ENCODE data around the gene SLX1B.
"Not testable (repeated sequence)": the region's sequence is repeated elsewhere in the genome, so short reads cannot be mapped to it uniquely, and the experiment has no call there.

SLX1B gene

DNA sequence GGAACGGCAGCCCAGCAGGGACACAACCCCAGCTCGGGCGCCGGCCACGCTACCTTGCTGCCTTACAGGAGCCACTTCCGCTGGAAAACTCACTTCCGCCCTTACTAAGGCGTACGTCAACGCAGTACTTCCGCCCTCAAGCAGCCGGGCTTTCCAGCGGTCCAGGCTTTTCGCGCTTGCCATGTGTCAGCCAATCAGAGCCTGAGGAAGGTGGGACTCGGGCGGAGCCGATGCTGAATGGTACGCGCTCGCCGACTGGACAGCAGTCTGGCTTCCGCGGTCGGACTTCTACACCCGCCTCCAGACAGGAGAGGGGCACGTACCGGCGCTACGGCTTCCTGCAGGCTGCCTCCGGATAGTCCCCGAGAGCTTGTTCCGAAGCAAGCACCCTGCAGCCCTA is at the start of gene SLX1B, which contains the start of gene BOLA2:
SLX1B (plus strand) TSS at position 265 of the 400 bp plus-strand sequence.
BOLA2 (minus strand) TSS at position 83 of the 400 bp plus-strand sequence. CDS start 98 bp downstream, outside the sequence.
- DNase-seq, result not testable (repeated sequence)

DNA sequence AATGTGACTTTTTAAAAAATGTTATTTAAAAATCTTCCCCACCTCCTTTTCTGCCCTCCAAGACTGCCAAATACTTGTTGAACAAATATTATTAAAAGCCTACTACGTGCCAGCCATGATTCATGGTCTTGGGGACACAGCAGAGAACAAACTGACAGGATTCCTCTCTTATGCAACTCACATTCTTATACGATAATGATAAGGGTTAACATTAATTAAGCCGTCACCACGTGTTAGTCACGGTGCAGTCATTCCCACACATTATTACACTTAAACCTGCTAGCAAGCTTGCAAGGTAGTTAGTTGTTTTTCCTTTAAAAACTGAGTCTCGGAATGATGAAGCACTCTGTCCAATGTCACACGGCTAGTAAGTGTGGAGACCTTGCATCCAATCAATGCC is 49.1 kb upstream of the SLX1B start:
- DNase-seq, result not testable (repeated sequence)

DNA sequence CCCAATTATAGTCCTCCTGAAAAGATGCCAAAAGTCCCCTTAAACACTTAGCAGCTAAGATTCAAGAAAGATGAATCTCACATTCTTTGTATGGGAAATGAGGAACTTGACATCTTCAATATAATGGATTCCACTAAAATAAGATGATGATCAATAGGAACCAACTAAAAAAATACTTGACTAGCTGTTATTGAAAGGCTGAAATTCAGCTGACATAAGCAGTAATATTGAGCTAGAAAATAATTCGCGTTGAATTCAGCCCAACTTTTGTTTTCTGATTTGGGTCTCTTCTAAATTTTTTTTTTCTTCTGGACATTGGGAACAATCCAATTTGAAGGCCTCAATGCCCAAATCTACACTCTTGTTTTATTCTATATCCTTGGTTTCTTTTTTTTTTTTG is 30.7 kb upstream of the SLX1B start:
- DNase-seq, result not testable (repeated sequence)

DNA sequence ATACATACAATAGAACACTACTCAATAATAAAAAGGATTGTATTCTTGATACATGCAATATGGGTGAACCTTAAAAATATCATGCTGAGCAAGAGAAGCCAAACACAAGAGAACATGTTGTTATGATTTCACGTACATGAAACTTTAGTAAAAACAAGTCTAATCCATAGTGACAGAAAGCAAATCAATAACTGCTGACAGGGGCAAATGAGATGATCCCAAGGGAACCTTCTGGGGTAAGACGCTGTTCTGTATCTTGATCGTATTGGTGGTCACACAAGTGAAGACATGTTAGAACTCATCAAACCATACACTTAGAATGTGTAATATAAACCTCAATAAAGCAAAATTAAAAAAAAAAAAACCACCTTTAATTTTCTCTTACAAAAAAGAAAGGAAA is 28.9 kb upstream of the SLX1B start:
- DNase-seq, result not testable (repeated sequence)

DNA sequence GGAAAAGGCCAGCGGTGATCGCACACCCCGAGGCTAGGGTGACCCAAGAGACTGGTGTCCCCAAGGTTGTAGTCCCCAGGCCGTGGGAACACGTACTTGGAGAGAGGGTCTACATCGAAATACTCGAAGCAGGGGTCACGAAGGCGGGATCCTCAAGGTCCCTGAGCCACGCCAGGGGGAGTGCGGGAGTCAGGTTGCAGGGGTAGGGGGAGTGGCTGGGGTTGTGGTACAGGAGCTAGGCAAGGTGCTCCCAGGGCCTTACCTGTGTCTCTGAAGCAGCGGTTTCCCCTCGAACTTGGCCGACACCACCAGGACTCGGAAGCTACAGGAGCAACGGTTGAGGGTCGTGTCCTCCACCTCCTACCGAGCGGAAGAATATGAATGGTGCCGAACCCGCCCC is 579 bp upstream of the SLX1B start:
- DNase-seq, result not testable (repeated sequence)

DNA sequence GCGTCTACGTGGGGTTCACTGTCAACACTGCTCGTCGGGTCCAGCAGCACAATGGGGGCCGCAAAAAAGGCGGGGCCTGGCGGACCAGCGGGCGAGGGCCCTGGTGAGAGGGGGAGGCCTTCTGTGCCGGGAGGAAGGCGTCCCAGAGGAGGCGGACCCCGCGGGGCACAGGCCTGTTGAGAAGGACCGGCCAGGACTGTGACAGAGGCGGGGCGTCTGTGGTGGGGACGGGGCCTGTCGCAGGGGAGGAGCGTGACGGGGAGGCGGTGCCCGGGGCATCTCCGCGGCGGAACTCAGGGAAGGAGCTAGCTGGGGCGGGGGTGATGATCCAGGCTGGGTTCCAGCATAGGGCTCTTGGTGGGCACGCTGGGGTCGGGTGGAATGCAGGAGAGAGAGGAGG is 495 bp downstream of the SLX1B start:
- DNase-seq, result not testable (repeated sequence)

DNA sequence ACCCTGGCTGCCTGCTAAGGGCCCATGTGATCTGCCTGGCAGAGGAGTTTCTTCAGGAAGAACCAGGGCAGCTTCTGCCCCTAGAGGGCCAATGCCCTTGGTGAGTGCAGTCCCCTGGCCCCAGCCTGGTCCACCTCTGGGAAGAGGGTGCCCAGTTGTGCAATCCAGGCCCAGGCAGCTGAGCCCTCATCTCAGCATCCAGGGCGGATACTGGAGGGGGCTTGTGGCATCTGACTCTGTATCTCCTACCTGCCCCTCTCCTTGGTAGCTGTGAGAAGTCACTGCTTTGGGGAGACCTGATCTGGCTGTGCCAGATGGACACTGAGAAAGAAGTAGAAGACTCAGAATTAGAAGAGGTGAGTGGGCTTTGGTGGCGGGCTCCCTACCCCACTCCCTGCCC is 3.3 kb downstream of the SLX1B start:
- not testable (repeated sequence) for DNase-seq

DNA sequence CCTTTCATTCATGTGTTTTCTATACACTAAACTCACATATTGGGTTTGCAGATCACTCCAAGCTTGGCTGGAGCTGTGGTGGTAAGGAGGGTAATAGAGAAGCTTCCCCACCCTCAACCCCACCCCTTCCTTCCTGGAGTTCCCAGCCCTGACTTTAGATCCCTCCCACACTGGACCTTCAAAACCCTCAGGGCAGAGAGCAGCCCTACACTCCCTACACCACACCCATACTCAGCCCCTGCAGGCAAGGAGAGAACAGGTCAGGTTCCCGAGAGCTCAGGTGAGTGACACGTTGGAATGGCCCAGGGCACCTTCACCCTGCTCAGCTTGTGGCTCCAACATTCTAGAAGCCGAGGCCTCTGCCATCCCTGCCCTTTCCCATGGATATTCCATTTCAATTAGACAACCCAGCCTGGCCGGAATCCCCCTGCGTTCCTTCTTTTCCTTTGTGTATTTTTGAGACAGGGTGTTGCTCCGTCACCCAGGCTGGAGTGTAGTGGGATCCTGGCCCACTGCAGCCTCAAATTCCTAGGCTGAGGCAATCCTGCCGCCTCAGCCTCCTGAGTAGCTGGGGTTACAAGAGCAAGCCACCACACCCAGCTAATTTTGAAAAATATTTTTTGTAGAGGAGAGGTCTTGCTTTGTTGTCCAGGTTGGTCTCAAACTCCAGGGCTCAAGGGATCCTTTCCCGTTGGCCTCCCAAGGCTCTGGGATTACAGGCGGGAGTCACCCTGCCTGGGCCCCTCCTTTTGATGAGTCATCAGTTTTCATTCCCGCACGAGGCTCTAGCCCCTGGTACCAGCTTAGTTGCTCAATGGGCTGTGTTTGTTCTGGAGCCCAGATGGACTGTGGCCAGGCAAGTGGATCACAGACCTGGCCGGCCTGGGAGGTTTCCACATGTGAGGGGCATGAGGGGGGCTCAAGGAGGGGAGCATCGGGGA is 5.6 kb downstream of the SLX1B start, which contains the start of gene SULT1A4:
SULT1A4 (plus strand) TSS at position 208 of the 941 bp plus-strand sequence. CDS start 1,473 bp downstream, outside the sequence.
- DNase-seq, result not testable (repeated sequence)

DNA sequence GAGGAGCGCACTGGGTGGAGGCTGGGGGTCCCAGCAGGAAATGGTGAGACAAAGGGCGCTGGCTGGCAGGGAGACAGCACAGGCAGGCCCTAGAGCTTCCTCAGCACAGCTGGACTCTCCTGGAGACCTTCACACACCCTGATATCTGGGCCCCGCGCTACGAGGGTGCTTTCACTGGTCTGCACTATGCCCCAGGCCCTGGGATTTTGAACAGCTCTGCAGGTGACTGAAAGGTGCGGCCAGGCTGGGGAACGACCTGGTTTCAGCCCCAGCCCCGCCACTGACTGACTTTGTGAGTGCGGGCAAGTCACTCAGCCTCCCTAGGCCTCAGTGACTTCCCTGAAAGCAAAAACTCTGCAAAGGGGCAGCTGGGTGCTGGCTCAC is 6.3 kb downstream of the SLX1B start:
- DNase-seq, result not testable (repeated sequence)

DNA sequence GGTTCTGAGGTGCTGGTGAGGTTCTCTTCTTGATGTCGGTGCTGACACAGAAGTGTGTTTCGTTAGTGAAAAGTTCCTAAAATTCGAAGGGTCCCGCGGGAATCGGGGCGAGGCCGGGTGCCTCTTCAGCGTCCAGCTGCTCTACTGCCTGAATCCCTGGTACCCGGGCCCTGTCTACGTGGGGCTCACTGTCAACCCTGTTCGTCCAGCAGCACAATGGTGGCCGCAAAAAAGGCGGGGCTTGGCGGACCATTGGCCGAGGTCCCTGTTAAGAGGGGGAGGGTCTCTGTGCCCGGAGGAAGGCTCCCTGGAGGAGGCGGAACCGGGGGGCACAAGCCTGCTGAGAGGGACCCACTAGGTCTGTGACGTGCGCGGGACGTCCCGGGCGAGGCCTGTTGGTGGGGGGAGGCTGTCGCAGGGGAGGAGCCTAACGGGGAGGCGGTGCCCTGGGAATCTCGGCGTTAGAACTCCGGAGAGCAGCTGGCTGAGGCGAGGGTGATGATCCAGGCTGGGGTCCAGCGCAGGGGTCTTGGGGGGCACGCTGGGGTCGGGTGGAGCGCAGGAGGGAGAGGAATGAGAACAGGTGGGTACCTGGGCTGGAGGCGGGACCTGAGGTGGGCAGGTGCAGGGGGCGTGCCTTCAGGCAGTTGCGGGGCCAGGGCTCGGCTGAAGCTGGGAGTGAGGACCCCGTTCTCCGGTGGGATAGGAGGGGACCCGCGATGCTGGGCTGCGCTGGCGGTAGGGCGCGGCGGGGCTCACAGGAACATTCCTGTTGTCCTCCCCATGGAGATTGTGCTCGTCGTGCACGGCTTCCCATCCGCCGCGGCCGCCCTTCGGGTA is 11.9 kb downstream of the SLX1B start:
- not testable (repeated sequence) for DNase-seq

DNA sequence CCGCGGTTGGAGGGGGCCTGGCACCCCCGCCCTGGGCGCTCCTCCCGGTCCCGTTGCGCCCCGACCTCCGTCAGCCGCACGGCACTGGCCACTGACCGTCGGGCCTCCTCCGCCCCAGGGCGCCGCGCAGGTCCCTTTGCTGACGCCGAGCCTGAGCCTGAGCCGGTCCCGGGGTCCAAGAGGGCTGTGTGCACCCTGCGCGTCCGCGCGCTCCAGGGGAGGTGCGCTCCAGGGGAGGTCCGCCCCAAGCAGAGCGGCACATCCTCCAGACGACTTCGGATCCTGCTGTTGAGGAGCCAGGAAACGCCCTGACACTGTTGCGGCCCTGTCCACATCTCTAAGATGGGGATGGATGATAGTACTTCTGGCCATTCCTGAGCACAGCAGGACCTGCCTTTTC is 12.6 kb downstream of the SLX1B start:
- DNase-seq, result not testable (repeated sequence)

DNA sequence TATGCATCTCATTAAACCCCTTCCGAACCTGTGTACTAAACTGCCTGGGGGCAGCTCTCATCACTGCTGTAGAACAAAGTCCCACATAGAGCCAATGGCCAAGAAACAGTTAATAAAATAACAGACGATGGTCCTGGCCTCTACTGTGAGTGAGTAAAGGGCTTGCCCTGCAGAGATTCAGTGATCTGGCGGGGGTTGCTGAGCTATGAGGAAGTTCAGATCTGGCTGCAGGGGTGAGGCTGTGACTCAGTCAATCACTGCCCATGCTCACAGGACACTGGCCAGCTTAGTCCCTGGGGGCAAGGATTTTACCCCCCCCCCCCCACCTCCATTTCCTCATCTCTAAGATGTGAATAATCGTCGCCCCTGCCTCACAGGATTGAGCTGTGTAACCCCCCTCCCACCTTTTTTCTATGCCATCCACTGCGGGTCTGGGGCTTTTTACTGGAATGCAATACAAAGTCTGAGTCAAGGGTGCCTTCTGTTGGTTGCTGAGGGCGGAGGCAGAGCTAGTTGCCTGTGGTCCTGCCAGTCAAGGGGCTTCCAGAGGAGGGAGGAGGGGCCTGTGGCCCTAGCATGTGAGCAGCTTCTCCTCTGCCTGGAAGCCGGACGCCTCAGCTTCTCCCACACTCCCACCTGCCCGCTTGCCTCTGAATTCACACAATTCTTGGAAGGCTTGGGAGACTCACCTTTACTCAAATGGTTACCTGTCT is 13.5 kb downstream of the SLX1B start:
- DNase-seq, result not testable (repeated sequence)

DNA sequence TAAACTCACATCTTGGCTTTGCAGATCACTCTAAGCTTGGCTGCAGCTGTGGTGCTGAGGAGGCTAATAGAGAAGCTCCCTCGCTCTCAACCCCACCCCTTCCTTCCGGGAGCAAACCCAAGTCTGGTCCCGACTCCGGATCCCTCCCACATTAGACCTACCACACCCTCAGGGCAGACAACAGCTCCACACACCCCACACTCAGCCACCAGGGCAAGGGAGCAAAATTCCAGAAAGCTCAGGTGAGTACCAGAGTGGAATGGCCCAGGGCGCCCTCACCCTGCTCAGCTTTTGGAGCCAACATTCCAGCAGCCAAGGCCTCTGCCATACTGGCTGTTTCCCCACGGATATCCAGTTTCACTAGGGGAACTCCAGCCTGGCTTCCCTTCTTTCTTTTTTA is 15.3 kb downstream of the SLX1B start:
- not testable (repeated sequence) for DNase-seq

DNA sequence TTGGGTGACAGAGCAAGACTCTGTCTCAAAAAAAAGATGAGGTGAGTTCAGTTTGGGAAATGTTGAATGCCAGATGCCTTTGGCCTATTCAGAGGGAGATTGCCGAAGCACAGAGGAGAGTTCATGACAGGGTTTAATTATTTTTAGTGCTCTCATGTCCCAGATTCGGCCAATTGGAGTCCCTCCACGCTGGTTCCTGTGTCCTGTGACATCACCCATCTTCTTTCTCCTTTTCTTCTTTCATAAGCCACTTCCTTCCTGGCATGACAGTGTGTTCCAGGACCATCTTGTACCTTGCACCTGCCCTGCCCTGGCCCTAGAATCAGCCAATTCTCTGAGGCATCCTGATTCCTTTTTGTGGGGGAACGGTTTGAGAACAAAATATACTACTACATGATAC is 17.7 kb downstream of the SLX1B start:
- DNase-seq, result not testable (repeated sequence)

DNA sequence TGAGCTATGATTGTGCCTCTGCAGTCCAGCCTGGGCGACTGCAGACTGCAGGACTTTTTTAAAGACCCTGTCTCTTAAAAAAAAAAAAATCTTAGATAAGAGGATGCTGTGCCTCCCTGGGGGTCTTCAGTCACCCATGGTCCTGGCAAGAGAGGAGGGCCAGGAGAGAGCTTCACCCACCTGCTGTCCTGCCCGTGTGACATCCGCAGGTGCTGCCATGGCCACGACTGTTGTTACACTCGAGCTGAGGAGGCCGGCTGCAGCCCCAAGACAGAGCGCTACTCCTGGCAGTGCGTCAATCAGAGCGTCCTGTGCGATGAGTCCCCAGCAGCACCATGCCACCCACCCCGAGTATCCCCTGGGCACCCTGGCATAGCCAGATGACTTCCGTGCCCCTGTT is 27.9 kb downstream of the SLX1B start:
- not testable (repeated sequence) for DNase-seq

DNA sequence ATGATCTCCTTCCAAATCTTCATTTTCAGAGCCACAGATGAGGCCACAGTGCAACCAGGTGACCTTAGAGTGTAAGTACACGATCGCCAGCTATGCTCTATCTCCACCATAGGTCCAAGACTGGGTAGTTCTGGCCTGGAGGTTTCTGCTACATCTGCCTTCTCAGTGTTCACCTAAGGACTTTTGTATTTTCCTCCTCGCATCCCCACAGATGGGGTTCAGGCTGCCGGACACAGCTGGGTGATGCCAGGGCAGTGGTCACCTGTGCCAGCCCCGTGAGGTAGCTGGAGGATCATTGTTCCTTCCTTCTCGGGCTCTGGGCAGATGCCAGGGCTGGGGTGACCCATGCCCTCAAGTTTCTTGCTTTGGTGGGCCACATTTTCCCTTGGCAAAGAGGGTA is 52.0 kb downstream of the SLX1B start, which contains the start of gene NPIPB12:
NPIPB12 (minus strand) TSS at position 101 of the 400 bp plus-strand sequence.
- DNase-seq, result not testable (repeated sequence)
